ENCODE measurements around the gene NDUFV3.
A peak's percentile ranks its signal among the peaks of the same experiment; 100 is the strongest.
"Not testable (repeated sequence)": the region's sequence is repeated elsewhere in the genome, so short reads cannot be mapped to it uniquely, and the experiment has no call there.

NDUFV3 gene

DNA sequence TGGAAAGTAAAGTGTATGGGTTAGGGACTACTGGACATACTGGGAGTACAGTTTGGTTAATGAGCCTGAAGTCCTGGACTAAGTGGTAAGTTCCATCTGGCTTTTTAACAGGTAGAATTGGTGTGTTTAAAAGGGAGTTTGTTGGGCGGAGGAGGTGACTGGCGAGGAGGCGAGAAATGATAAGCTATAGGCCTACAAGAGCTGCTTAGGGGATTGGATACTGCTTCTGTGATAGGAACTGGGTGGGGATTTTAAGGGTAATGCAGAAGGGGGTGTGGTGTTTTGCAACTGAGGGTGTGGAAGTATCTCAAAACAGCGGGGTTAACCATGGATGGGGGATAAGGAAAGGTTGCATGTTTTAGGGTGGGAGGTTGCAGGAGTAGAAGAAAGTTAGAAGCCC is 28.8 kb downstream of the NDUFV3 start:
- no peak overlapping the region for H3K4me3 ChIP-seq (ENCODE audit: low read depth, low read length)
- DNase-seq (ENCODE audit: low read depth) = no peak
- in situ Hi-C loops (cut with HindIII; ENCODE audit: low sequenced_read_pairs) = no loop called here
- no peak for TF ChIP-seq CTCF (IDR thresholded peaks at IDR 0.05; ENCODE audit: low read depth, low read length, missing control alignments)

DNA sequence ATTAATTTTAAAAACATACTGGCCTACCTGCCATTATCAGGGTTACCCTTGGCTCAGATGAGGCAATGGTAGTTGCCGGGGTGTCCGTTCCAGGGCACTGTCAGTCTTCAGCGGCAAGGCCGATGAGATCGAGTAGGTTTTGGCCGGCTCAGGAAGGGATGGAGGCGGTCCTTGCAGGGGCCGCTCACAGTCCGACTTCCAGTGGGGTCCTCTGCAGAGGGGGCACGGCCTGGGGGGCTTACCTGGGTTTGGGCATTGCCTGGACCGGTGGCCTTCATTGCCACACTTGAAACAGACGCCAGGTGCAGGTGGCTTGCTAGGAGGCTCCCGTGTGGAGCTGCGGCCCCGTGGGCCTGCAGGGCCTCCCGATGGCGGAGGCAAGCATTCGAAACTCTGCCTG is 29.8 kb downstream of the NDUFV3 start:
- TF ChIP-seq CTCF (IDR thresholded peaks at IDR 0.05; ENCODE audit: low read depth, low read length, missing control alignments) = no peak
- no peak for DNase-seq (ENCODE audit: low read depth)
- no peak overlapping the region for H3K4me3 ChIP-seq (ENCODE audit: low read depth, low read length)
- in situ Hi-C loops (cut with HindIII; ENCODE audit: low sequenced_read_pairs) = no loop called here

GRCh38 chr21:42923553-42924432 is 30.7 kb downstream of the NDUFV3 start:
- DNase-seq (ENCODE audit: low read depth) = peak; percentile 79
- peak; percentile 88 for TF ChIP-seq CTCF (IDR thresholded peaks at IDR 0.05; ENCODE audit: low read depth, low read length, missing control alignments)
- no peak overlapping the region for H3K4me3 ChIP-seq (ENCODE audit: low read depth, low read length)

GRCh38 chr21:42924433-42924751 is 31.3 kb downstream of the NDUFV3 start:
- no peak overlapping the region for H3K4me3 ChIP-seq (ENCODE audit: low read depth, low read length)
- DNase-seq (ENCODE audit: low read depth) = no peak
- no peak for TF ChIP-seq CTCF (IDR thresholded peaks at IDR 0.05; ENCODE audit: low read depth, low read length, missing control alignments)
- in situ Hi-C loops (cut with HindIII; ENCODE audit: low sequenced_read_pairs) = no loop called here

More at GRCh38 chr21:42923553-42924432, 30.7 kb downstream of the NDUFV3 start:
- in situ Hi-C loops (cut with HindIII; ENCODE audit: low sequenced_read_pairs) = no loop called here

DNA sequence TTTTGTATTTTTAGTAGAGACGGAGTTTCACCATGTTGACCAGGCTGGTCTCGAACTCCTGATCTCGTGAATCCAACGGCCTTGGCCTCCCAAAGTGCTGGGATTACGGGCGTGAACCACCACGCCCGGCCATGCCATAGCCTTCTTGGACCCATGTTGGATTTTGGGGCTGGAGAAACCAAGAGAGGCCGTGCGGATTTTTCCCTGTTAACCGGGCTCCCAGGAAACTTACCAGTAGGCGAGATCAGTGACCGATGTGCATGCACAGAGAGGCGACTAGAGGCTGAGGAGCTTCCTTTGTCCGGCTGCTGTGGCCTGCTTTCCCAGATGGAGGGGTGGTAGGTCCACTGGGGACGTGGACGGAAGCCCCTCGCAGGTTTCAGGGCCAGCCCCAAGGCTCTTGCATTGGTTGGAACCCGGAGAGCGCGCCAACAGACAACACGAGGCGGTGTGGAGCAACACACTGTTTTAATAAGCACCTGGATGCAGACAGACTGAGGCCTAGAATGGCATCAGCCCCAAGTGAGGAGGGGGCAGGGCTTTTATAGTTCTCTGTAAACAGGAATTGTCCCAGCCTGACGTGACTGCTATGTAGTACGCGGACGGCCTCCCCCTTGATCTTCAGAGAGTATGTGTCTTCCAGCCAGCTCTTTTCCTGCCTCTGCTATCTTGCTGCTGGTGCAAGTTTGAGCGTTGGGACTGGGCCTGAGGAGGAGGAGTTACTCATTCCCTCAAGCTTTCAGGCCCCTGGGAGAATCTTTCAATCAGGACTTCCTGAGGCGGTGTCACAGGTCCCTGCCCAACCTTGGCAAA is 32.2 kb downstream of the NDUFV3 start, which contains the start of gene ERVH48-1:
TSS of gene ERVH48-1 (minus strand) at position 517 of the 813 bp plus-strand sequence. CDS start 6,624 bp downstream, outside the sequence.
- H3K4me3 ChIP-seq (ENCODE audit: low read depth, low read length) = no peak within 1 kb of the TSS
- no peak for TF ChIP-seq CTCF (IDR thresholded peaks at IDR 0.05; ENCODE audit: low read depth, low read length, missing control alignments)
- DNase-seq (ENCODE audit: low read depth) = no peak
- in situ Hi-C loops (cut with HindIII; ENCODE audit: low sequenced_read_pairs) = no loop called here

- DNase-seq (ENCODE audit: low read depth); in situ Hi-C loops (cut with HindIII; ENCODE audit: low sequenced_read_pairs): not testable (repeated sequence)
These were observed 34.5 kb downstream of the NDUFV3 start for GRCh38 chr21:42927474-42928200.

More at GRCh38 chr21:42927474-42928200, 34.5 kb downstream of the NDUFV3 start:
- H3K4me3 ChIP-seq (ENCODE audit: low read depth, low read length) = not testable (repeated sequence)

Measured in astrocyte of the cerebellum (primary cell).